WTC11 (cell line): ENCODE results near the gene ANKS6. TPM values are rescaled to one million over a fixed set of nuclear protein-coding genes. Genes with fewer than 3 reads are reported as not detected.

Experiments used
- ATAC-seq: fragments of 200-7000 bp; cut with Tn5 transposase; 2 replicates; pipeline ENCODE4 v1.10.0; 2021; ENCODE audit warnings: mild to moderate bottlenecking, moderate library complexity
- CTCF ChIA-PET: fragments of 300-600 bp; sonication (Branson Sonifier 250); formaldehyde crosslinking; loops from one replicate; lab custom pipeline; 2021; ENCODE audit warnings: antibody characterized with exemption; lab: Charles Lee
- POLR2A ChIA-PET: fragments of 350-600 bp; sonication (Branson Sonifier 250); formaldehyde crosslinking; loops from one replicate; lab custom pipeline; 2021; ENCODE audit warnings: antibody characterized with exemption; lab: Charles Lee
- DNase-seq: peaks from one replicate; pipeline ENCODE4 v3.0.0; 2021; ENCODE audit warnings: low spot score
- H3K27ac Mint-ChIP-seq: 2 replicates; pipeline ENCODE4 v1.8.0; 2021; ENCODE audit warnings: mixed read lengths
- H3K27me3 Mint-ChIP-seq: 2 replicates; pipeline ENCODE4 v1.8.0; 2021; ENCODE audit warnings: low read depth, mild to moderate bottlenecking, moderate library complexity, mixed read lengths
- H3K36me3 Mint-ChIP-seq: 2 replicates; pipeline ENCODE4 v1.8.0; 2021; ENCODE audit warnings: mixed read lengths
- H3K4me1 Mint-ChIP-seq: 2 replicates; pipeline ENCODE4 v1.8.0; 2022; ENCODE audit warnings: mixed read lengths
- H3K4me3 Mint-ChIP-seq: 2 replicates; pipeline ENCODE4 v1.8.0; 2021; ENCODE audit warnings: mild to moderate bottlenecking, moderate library complexity, mixed read lengths
- H3K9me3 Mint-ChIP-seq: 2 replicates; pipeline ENCODE4 v1.8.0; 2021; ENCODE audit warnings: mixed read lengths
- ATF3 ChIP-seq: sonication (generic); formaldehyde crosslinking; conservative IDR thresholded peaks from 2 replicates; pipeline ENCODE4 v1.8.1; 2022; ENCODE audit warnings: mild to moderate bottlenecking, missing genetic modification reagents
- CBFB ChIP-seq: sonication (generic); formaldehyde crosslinking; IDR thresholded peaks from 2 replicates; pipeline ENCODE4 v1.8.1; 2022; ENCODE audit warnings: mild to moderate bottlenecking, low read depth, missing genetic modification reagents
- CTCF ChIP-seq: fragments of 200-600 bp; IDR thresholded peaks from 2 replicates; pipeline ENCODE4 v1.8.0; 2022; ENCODE audit warnings: antibody characterized with exemption
- E2F1 ChIP-seq: sonication (generic); formaldehyde crosslinking; IDR thresholded peaks from 2 replicates; pipeline ENCODE4 v1.8.0; 2022; ENCODE audit warnings: mild to moderate bottlenecking, missing genetic modification reagents
- FOXK1 ChIP-seq: sonication (generic); formaldehyde crosslinking; IDR thresholded peaks from 2 replicates; pipeline ENCODE4 v1.8.0; 2022; ENCODE audit warnings: mild to moderate bottlenecking, moderate library complexity, missing genetic modification reagents
- OVOL2 ChIP-seq: fragments of 250-450 bp; sonication (Bioruptor Pico); IDR thresholded peaks from 2 replicates; pipeline ENCODE4 v1.9.0; 2021; ENCODE audit warnings: mild to moderate bottlenecking, borderline replicate concordance
- RORB ChIP-seq: fragments of 250-450 bp; sonication (Bioruptor Pico); IDR thresholded peaks from 2 replicates; pipeline ENCODE4 v1.9.0; 2021; ENCODE audit warnings: mild to moderate bottlenecking
- STAT6 ChIP-seq: sonication (generic); formaldehyde crosslinking; conservative IDR thresholded peaks from 2 replicates; pipeline ENCODE4 v1.8.1; 2023; ENCODE audit warnings: mild to moderate bottlenecking, low read depth, missing genetic modification reagents, moderate library complexity
- ZNF396 ChIP-seq: fragments of 250-450 bp; sonication (Bioruptor Pico); IDR thresholded peaks from 2 replicates; pipeline ENCODE4 v1.8.0; 2021; ENCODE audit warnings: mild to moderate bottlenecking, moderate library complexity, borderline replicate concordance
- ZNF416 ChIP-seq: fragments of 250-450 bp; sonication (Bioruptor Pico); IDR thresholded peaks from 2 replicates; pipeline ENCODE4 v1.9.0; 2021; ENCODE audit warnings: mild to moderate bottlenecking, inconsistent platforms
- ZNF423 ChIP-seq: fragments of 250-450 bp; sonication (Bioruptor Pico); IDR thresholded peaks from 2 replicates; pipeline ENCODE4 v2.1.2; 2022; ENCODE audit warnings: mild to moderate bottlenecking, moderate library complexity
- ZNF512 ChIP-seq: sonication (generic); formaldehyde crosslinking; IDR thresholded peaks from 2 replicates; pipeline ENCODE4 v1.8.1; 2022; ENCODE audit warnings: missing genetic modification reagents, borderline replicate concordance
- ZNF532 ChIP-seq: fragments of 250-450 bp; sonication (Bioruptor Pico); IDR thresholded peaks from 2 replicates; pipeline ENCODE4 v1.9.0; 2021; ENCODE audit warnings: mild to moderate bottlenecking, borderline replicate concordance
- total RNA-seq: library from RNA; stranded (reverse); gene quantifications from 3 replicates; pipeline ENCODE4 v1.2.3, GENCODE V29; 2021

Gene ANKS6
- total RNA-seq, 1 experiment from 2014 or later: 65.1 TPM

GRCh38 chr9:98832768-98833089 lies 36.4 kb upstream of the ANKS6 start (continued):
- TF ChIP-seq ZNF532 (CRISPR knock-in tag): no peak
- no peak for TF ChIP-seq FOXK1 (CRISPR knock-in tag)
- no peak for TF ChIP-seq ATF3 (CRISPR knock-in tag)
- no peak for TF ChIP-seq CBFB
- TF ChIP-seq ZNF423 (CRISPR knock-in tag): no peak
- no peak for TF ChIP-seq STAT6 (CRISPR knock-in tag)
- no peak for TF ChIP-seq ZNF396 (CRISPR knock-in tag)
- TF ChIP-seq E2F1 (CRISPR knock-in tag): no peak

- ATAC-seq: no peak
- CTCF ChIA-PET: no interaction called here
- peaks cover 3% of the 10 kb centered on the region; the same call in 1 of the 2 replicates for H3K4me1 Mint-ChIP-seq
- no peak for DNase-seq
- no peak overlapping the region for H3K4me3 Mint-ChIP-seq
- no peak overlapping the region for H3K27ac Mint-ChIP-seq
- no peaks in the 10 kb centered on the region for H3K27me3 Mint-ChIP-seq
- POLR2A ChIA-PET: no interaction called here
- peaks cover 15% of the 10 kb centered on the region for H3K36me3 Mint-ChIP-seq
- no peaks in the 10 kb centered on the region for H3K9me3 Mint-ChIP-seq
- no peak for TF ChIP-seq OVOL2 (CRISPR knock-in tag)
- no peak for TF ChIP-seq ZNF512 (CRISPR knock-in tag)
- TF ChIP-seq, all 79 proteins: peak for 0
Measured at GRCh38 chr9:98831696-98832095, 35.3 kb upstream of the ANKS6 start.

- ATAC-seq (no peak), DNase-seq (no peak)
- ChIA-PET CTCF (no interaction called here), POLR2A (no interaction called here)
- Mint-ChIP-seq H3K9me3 (no peaks in the 10 kb centered on the region), H3K4me1 (peaks cover 3% of the 10 kb centered on the region; the same call in 1 of the 2 replicates), H3K36me3 (peaks cover 15% of the 10 kb centered on the region), H3K27me3 (no peaks in the 10 kb centered on the region), H3K4me3 (no peak overlapping the region), H3K27ac (no peak overlapping the region)
- TF ChIP-seq ZNF416 (CRISPR knock-in tag): no peak
- TF ChIP-seq RORB (CRISPR knock-in tag): no peak
- TF ChIP-seq CTCF: no peak
- TF ChIP-seq, all 79 proteins: peak for 0
Measured at GRCh38 chr9:98830554-98830953, 34.2 kb upstream of the ANKS6 start.
